Liver (tissue), 9 donors: Measurements from ENCODE around the gene UNC80. TPM values are rescaled to one million over a fixed set of nuclear protein-coding genes. Genes with fewer than 3 reads are reported as not detected.
"Not testable (repeated sequence)": the region's sequence is repeated elsewhere in the genome, so short reads cannot be mapped to it uniquely, and the experiment has no call there.

Experiments
- DNase-seq: peaks from one replicate; pipeline ENCODE4 v3.0.0-alpha.2; 2017; ENCODE audit warnings: low spot score
- H3K27ac ChIP-seq, 2 donors: one replicate each; pipeline ENCODE4 v1.7.0; 2013; ENCODE audit warnings: inconsistent platforms in 2 of 2, low read length in 2 of 2, control low read depth in 1 of 2, low read depth in 1 of 2, mild to moderate bottlenecking in 1 of 2
- H3K27me3 ChIP-seq, 4 donors: one replicate each; pipeline versions ENCODE4 v1.6.1 to v1.7.0; 2013; ENCODE audit warnings: low read length in 3 of 4, inconsistent platforms in 1 of 4, mild to moderate bottlenecking in 1 of 4, moderate library complexity in 1 of 4; ENCODE audit not compliant: control insufficient read depth in 4 of 4, insufficient read depth in 4 of 4
- H3K36me3 ChIP-seq, 4 donors: one replicate each; pipeline versions ENCODE4 v1.6.1 to v1.7.0; 2013; ENCODE audit warnings: low read length in 3 of 4, mild to moderate bottlenecking in 3 of 4, low read depth in 1 of 4, moderate library complexity in 1 of 4; ENCODE audit not compliant: control insufficient read depth in 4 of 4, insufficient read depth in 3 of 4
- H3K4me1 ChIP-seq, 4 donors: one replicate each; pipeline versions ENCODE4 v1.6.1 to v1.7.0; 2013; ENCODE audit warnings: low read length in 3 of 4, mild to moderate bottlenecking in 3 of 4, moderate library complexity in 1 of 4; ENCODE audit not compliant: control insufficient read depth in 4 of 4, insufficient read depth in 4 of 4
- H3K4me3 ChIP-seq, 3 donors: one replicate each; pipeline versions ENCODE4 v1.6.1 to v1.7.0; 2013; ENCODE audit warnings: low read length in 3 of 3, control low read depth in 1 of 3, low read depth in 1 of 3, mild to moderate bottlenecking in 1 of 3
- H3K9ac ChIP-seq, 2 donors: one replicate each; pipeline ENCODE4 v1.7.0; 2013; ENCODE audit warnings: low read length in 2 of 2, mild to moderate bottlenecking in 2 of 2, moderate library complexity in 2 of 2, control low read depth in 1 of 2, low read depth in 1 of 2
- H3K9me3 ChIP-seq, 4 donors: one replicate each; pipeline versions ENCODE4 v1.6.1 to v1.7.0; 2013; ENCODE audit warnings: low read length in 3 of 4; ENCODE audit not compliant: control insufficient read depth in 4 of 4
- ATF3 ChIP-seq: IDR thresholded peaks from 2 replicates; pipeline ENCODE4 v1.6.1; 2016; ENCODE audit warnings: antibody characterized with exemption
- CTCF ChIP-seq: fragments of 150-350 bp; IDR thresholded peaks from 2 replicates; pipeline ENCODE4 v1.5.1; 2017; ENCODE audit warnings: improper control_type of control experiment, low read depth, low read length; ENCODE audit not compliant: missing input control
- FOXA2 ChIP-seq: IDR thresholded peaks from 2 replicates; pipeline ENCODE4 v1.6.1; 2016; ENCODE audit warnings: antibody characterized with exemption
- GABPA ChIP-seq, 2 donors: IDR thresholded peaks in 1 of 2; conservative IDR thresholded peaks in 1 of 2; 2 replicates each; pipeline ENCODE4 v1.6.1; 2016; ENCODE audit warnings: antibody characterized with exemption in 2 of 2, mild to moderate bottlenecking in 1 of 2, moderate library complexity in 1 of 2
- HNF4A ChIP-seq, 2 donors: conservative IDR thresholded peaks; 2 replicates each; pipeline ENCODE4 v1.6.1; 2016; ENCODE audit warnings: antibody characterized with exemption in 2 of 2, mild to moderate bottlenecking in 2 of 2
- HNF4G ChIP-seq: IDR thresholded peaks from 2 replicates; pipeline ENCODE4 v1.6.1; 2016; ENCODE audit warnings: antibody characterized with exemption
- JUND ChIP-seq, 2 donors: IDR thresholded peaks; 2 replicates each; pipeline ENCODE4 v1.6.1; 2016; ENCODE audit warnings: antibody characterized with exemption in 2 of 2
- NR2F2 ChIP-seq: IDR thresholded peaks from 2 replicates; pipeline ENCODE4 v1.6.1; 2016; ENCODE audit warnings: antibody characterized with exemption
- RAD21 ChIP-seq, 2 donors: IDR thresholded peaks; 2 replicates each; pipeline ENCODE4 v1.6.1; 2016; ENCODE audit warnings: antibody characterized with exemption in 2 of 2, mild to moderate bottlenecking in 2 of 2
- RXRA ChIP-seq, 2 donors: IDR thresholded peaks; 2 replicates each; pipeline ENCODE4 v1.6.1; 2017 to 2018; ENCODE audit warnings: antibody characterized with exemption in 2 of 2, mild to moderate bottlenecking in 1 of 2
- SP1 ChIP-seq: IDR thresholded peaks from 2 replicates; pipeline ENCODE4 v1.6.1; 2018; ENCODE audit warnings: antibody characterized with exemption, mild to moderate bottlenecking
- TAF1 ChIP-seq: conservative IDR thresholded peaks from 2 replicates; pipeline ENCODE4 v1.6.1; 2016; ENCODE audit warnings: antibody characterized with exemption, mild to moderate bottlenecking
- WGBS: extraction: QIAGEN DNeasy Blood & Tissue Kit; methylation state at CpG from one replicate; pipeline ENCODE4 v1.1.7; 2013; 5-methylcytosine and 5-hydroxymethylcytosine counted together
- polyA plus RNA-seq, 2 donors: library from polyadenylated mRNA; stranded (reverse) in 1 of 2; unstranded in 1 of 2; fragments of 200-250 nt in 1 of 2; fragments of >200 nt in 1 of 2; fragmentation: Nextera tagmentation in 1 of 2; extraction: Ambion mirVana in 1 of 2; gene quantifications; one replicate each; pipeline versions ENCODE4 v1.2.1 to v1.2.3, GENCODE V29; 2013 to 2015
- total RNA-seq, 2 donors: library from RNA; depleted of rRNA; stranded (reverse); fragments of >200 nt; gene quantifications; one replicate each; pipeline ENCODE4 v1.2.3, GENCODE V29; 2014
- TF ChIP-seq, protein P1 (sequence below): IDR thresholded peaks from 2 replicates; pipeline ENCODE4 v1.6.1; 2016; ENCODE audit warnings: antibody characterized with exemption, mild to moderate bottlenecking
- TF ChIP-seq, protein P2 (sequence below): IDR thresholded peaks from 2 replicates; pipeline ENCODE4 v1.6.1; 2016; ENCODE audit warnings: antibody characterized with exemption
- donor health status: healthy.
- donor health status: healthy.
- donor health status: healthy.
- donor health status: healthy.
- donor health status: healthy.

UNC80 gene
- total and polyA plus RNA-seq, 4 donors = under 0.01 to 0.05 (median 0.02) TPM; not detected in 1

DNA sequence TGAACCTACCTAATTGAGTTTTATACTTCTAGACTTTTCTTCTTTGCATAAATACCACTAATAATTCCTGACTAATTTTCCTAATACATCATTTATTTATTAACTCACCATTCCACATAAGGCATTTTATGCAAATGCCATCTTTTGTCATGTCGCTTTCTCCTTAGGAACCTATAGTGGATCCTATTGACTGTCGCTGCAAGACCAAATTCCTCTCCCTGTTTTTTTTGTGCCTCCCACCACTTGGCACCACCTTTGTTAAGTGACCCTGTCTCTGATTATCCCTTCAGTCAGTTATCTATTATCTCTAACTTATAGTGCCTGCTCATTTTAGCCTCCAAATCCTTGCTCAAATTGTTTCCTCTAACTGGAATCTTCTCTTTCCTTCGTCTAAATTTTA, 19.5 kb downstream of the UNC80 start:
- WGBS = 84% methylated on average over 3 of the region's 3 CpGs
- Histone ChIP-seq H3K27ac (no peak overlapping the region), H3K36me3 (no peaks in the 10 kb centered on the region), H3K4me3 (no peak overlapping the region), H3K27me3 (no peaks in the 10 kb centered on the region), H3K9me3 (no peaks in the 10 kb centered on the region), H3K9ac (no peak overlapping the region), H3K4me1 (no peaks in the 10 kb centered on the region)
- TF ChIP-seq RXRA (IDR thresholded peaks at IDR 0.05) (no peak), HNF4G (no peak), FOXA2 (no peak), CTCF (no peak), GABPA (IDR thresholded peaks at IDR 0.05 in 1 of 2, conservative IDR thresholded peaks at IDR 0.05 in 1 of 2) (no peak), SP1 (no peak)
- TF ChIP-seq, protein P1, sequence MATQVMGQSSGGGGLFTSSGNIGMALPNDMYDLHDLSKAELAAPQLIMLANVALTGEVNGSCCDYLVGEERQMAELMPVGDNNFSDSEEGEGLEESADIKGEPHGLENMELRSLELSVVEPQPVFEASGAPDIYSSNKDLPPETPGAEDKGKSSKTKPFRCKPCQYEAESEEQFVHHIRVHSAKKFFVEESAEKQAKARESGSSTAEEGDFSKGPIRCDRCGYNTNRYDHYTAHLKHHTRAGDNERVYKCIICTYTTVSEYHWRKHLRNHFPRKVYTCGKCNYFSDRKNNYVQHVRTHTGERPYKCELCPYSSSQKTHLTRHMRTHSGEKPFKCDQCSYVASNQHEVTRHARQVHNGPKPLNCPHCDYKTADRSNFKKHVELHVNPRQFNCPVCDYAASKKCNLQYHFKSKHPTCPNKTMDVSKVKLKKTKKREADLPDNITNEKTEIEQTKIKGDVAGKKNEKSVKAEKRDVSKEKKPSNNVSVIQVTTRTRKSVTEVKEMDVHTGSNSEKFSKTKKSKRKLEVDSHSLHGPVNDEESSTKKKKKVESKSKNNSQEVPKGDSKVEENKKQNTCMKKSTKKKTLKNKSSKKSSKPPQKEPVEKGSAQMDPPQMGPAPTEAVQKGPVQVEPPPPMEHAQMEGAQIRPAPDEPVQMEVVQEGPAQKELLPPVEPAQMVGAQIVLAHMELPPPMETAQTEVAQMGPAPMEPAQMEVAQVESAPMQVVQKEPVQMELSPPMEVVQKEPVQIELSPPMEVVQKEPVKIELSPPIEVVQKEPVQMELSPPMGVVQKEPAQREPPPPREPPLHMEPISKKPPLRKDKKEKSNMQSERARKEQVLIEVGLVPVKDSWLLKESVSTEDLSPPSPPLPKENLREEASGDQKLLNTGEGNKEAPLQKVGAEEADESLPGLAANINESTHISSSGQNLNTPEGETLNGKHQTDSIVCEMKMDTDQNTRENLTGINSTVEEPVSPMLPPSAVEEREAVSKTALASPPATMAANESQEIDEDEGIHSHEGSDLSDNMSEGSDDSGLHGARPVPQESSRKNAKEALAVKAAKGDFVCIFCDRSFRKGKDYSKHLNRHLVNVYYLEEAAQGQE = no peak
- no peak for DNase-seq

- H3K27me3 ChIP-seq, H3K4me3 ChIP-seq, H3K4me1 ChIP-seq, H3K27ac ChIP-seq, DNase-seq, H3K36me3 ChIP-seq, H3K9ac ChIP-seq, H3K9me3 ChIP-seq: not testable (repeated sequence)
- WGBS = 92% methylated on average over 4 of the region's 4 CpGs
Measured at GRCh38 chr2:209795425-209795824, 23.8 kb downstream of the UNC80 start.

DNA sequence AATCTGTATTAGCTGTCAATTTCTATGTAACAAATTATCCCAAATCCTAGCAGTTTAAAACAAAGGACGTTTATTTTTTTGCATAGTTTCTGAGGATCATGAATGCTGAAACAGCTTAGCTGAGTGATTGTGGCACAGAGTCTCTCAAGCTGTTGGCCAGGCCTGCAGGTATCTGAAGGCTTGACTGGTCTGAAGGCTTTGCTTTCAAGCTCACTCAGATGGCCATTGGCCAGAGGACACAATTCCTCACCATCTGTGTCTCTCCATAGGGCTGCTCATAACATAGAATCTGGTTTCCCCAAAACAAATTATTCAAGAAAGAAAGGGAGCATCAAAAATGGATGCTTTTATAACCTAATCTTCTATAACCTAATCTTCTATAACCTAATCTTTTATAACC, 33.7 kb downstream of the UNC80 start:
- WGBS = 53% methylated on average over 1 of the region's 1 CpG
- H3K27me3 ChIP-seq = peaks cover 0 to 5% (median 0%) of the 10 kb centered on the region in 4 donors
- H3K27ac ChIP-seq = no peak overlapping the region
- DNase-seq = no peak
- no peak overlapping the region for H3K9ac ChIP-seq
- H3K4me3 ChIP-seq = no peak overlapping the region
- no peaks in the 10 kb centered on the region for H3K4me1 ChIP-seq
- H3K9me3 ChIP-seq = peaks cover 0 to 3% (median 0%) of the 10 kb centered on the region in 4 donors
- H3K36me3 ChIP-seq = no peaks in the 10 kb centered on the region
- no peak for TF ChIP-seq TAF1
- TF ChIP-seq, protein P2, sequence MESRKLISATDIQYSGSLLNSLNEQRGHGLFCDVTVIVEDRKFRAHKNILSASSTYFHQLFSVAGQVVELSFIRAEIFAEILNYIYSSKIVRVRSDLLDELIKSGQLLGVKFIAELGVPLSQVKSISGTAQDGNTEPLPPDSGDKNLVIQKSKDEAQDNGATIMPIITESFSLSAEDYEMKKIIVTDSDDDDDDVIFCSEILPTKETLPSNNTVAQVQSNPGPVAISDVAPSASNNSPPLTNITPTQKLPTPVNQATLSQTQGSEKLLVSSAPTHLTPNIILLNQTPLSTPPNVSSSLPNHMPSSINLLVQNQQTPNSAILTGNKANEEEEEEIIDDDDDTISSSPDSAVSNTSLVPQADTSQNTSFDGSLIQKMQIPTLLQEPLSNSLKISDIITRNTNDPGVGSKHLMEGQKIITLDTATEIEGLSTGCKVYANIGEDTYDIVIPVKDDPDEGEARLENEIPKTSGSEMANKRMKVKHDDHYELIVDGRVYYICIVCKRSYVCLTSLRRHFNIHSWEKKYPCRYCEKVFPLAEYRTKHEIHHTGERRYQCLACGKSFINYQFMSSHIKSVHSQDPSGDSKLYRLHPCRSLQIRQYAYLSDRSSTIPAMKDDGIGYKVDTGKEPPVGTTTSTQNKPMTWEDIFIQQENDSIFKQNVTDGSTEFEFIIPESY = no peak
- no peak for TF ChIP-seq ATF3
- TF ChIP-seq RAD21 (IDR thresholded peaks at IDR 0.05) = no peak
- TF ChIP-seq HNF4A (conservative IDR thresholded peaks at IDR 0.05) = no peak
- no peak for TF ChIP-seq CTCF
- TF ChIP-seq GABPA (IDR thresholded peaks at IDR 0.05 in 1 of 2, conservative IDR thresholded peaks at IDR 0.05 in 1 of 2) = no peak
- TF ChIP-seq NR2F2 = no peak
- no peak for TF ChIP-seq SP1
- TF ChIP-seq JUND (IDR thresholded peaks at IDR 0.05) = no peak
- TF ChIP-seq, protein P1 = no peak
